ENCODE measurements around the gene ARHGAP15.
A peak's percentile ranks its signal among the peaks of the same experiment; 100 is the strongest.

DNA sequence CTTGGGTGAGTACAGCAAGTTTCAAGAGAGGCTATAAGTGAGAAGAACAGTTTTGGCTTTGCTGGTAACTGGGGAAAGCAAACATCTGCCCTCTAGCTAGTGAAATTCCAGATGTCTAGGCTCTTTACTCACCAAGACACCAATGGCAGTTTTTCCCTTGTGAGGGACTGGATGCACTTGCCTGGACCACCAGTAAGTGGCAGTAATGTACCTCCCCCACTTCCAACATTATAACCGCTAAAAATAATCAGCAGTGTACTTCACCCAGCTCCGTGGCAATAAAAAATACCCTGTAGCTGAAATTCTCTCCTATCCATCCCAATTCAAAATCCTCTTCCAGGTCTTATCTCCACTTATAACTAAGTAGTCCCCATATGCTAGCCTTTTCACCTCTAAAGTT lies 383.9 kb downstream of the ARHGAP15 start:
- TF ChIP-seq RAD21 (conservative IDR thresholded peaks at IDR 0.05) (peak; percentile 60), REST (IDR thresholded peaks at IDR 0.05; ENCODE audit: borderline replicate concordance) (no peak), POLR2AphosphoS5 (IDR thresholded peaks at IDR 0.05) (no peak), EZH2 (IDR thresholded peaks at IDR 0.05; ENCODE audit: borderline replicate concordance, insufficient read depth, low read length, poor library complexity, severe bottlenecking) (no peak), EP300 (conservative IDR thresholded peaks at IDR 0.05; ENCODE audit: poor library complexity, severe bottlenecking) (no peak), TAF1 (IDR thresholded peaks at IDR 0.05; ENCODE audit: low read depth) (no peak), SMC3 (conservative IDR thresholded peaks at IDR 0.05; ENCODE audit: poor library complexity) (peak; percentile 45), MXI1 (conservative IDR thresholded peaks at IDR 0.05; ENCODE audit: poor library complexity, severe bottlenecking) (no peak)
- TF ChIP-seq, protein P1, sequence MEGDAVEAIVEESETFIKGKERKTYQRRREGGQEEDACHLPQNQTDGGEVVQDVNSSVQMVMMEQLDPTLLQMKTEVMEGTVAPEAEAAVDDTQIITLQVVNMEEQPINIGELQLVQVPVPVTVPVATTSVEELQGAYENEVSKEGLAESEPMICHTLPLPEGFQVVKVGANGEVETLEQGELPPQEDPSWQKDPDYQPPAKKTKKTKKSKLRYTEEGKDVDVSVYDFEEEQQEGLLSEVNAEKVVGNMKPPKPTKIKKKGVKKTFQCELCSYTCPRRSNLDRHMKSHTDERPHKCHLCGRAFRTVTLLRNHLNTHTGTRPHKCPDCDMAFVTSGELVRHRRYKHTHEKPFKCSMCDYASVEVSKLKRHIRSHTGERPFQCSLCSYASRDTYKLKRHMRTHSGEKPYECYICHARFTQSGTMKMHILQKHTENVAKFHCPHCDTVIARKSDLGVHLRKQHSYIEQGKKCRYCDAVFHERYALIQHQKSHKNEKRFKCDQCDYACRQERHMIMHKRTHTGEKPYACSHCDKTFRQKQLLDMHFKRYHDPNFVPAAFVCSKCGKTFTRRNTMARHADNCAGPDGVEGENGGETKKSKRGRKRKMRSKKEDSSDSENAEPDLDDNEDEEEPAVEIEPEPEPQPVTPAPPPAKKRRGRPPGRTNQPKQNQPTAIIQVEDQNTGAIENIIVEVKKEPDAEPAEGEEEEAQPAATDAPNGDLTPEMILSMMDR (IDR thresholded peaks at IDR 0.05; ENCODE audit: poor library complexity, severe bottlenecking), result peak; percentile 59
